ENCODE measurements around the gene JDP2.

Gene JDP2

DNA sequence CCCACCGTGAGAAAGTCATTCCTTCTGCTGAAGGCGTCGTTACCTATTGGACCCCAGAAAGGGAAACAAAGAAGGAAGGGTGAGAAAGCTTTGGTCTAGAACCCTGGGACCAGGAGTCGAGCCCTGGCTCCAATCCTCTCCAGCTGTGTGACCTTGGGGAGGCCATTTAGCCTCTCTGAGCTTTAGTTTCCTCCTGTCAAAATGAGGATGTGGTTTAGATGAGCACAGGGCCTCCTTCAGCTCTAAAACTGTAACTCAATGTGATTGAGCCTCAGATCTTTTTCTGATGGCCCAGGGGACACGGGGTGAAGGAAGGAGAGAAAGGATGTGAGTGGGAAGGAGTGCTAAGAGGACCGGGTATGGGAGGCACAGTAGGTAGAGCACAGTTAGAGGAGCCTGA lies 7.7 kb downstream of the JDP2 start:
- no peak overlapping the region for H3K4me3 ChIP-seq (ENCODE audit: low read depth, low read length)

GRCh38 chr14:75437201-75438143 lies 9.7 kb downstream of the JDP2 start:
- no peak overlapping the region for H3K4me3 ChIP-seq (ENCODE audit: low read depth, low read length)

DNA sequence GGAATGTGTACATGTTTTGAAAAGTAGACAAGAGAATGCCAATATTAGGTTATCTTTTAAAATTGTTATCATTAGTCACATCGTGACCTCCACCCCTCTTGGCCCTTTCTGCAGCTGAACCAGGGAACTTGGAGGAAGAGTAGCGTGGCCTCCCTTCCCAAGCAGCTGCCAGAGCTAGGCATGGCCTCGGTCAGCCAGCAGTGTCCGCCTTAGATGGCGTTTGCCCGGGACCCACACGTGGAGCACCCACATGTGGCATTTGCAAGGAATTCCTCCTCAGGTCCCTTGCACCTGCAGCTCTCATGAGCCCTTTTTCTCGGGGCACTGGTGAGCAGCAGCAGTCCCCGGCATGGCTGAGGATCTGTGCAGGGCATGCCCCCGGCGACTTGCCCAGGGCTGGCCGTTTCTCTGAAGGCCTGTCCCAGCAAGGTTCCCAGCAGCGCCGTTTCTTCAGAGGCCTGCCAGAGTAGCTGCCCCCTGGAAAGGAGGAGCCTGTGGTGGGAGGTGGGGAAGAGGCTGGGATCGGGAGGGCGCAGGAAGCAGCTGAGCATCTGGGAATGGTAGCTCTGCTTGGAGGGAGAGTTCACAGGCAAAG lies 10.8 kb downstream of the JDP2 start:
- H3K4me3 ChIP-seq (ENCODE audit: low read depth, low read length): no peak overlapping the region

GRCh38 chr14:75439989-75440388 lies 12.2 kb downstream of the JDP2 start:
- no peak overlapping the region for H3K4me3 ChIP-seq (ENCODE audit: low read depth, low read length)

DNA sequence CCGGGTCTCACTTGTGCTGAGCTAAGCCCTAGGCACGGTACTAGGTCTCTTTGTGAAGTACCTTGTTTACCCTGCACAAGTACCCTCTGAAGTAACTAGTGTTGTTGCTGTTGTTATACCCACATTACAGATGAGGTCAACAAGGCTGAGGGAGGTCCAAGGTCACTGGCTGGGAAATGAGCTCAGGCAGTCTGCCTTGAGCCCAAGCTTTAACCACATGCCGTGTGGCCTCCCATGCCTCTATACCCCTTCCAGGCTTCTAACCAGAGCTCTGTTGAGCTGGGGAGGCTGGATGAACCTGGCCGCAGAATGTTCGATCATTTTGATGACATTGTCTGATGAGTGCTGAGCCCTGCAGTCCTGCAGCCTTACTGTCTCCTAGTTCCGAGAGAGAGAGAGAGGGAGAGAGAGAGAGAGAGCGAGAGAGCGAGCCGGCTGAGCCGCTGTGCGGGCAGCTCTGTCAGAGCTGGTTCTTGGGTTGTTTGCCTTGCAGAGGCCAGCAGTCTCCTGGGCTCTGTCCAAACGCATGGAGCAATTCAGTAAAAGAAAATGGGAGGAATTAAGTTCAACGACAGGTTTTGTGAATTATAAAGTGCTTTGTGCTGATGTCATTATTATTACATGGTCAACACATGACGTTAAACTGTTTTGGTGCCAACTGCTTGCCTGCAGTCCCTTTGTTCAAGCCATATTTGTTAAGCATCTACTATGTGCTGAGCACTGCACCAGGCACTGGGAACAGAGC lies 13.1 kb downstream of the JDP2 start:
- no peak overlapping the region for H3K4me3 ChIP-seq (ENCODE audit: low read depth, low read length)

DNA sequence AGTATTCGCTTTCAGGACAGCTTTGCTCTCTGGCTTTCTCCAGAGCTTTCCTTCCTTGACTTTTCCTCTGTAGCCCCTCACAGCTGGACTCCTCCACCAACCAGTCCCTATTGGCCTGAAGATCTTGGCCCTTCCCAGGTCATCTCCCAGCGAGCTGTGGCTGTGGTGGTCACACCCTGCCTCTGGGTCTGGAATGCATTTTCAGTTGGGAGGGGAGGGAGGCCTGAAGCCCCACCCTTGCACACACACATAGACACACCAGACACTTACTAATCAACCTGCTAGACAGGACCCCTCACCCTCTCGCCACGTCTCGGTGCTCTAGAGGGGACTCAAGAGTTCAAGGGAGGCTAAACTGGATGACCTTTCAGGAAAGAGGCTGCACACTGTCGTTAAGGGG lies 13.9 kb downstream of the JDP2 start:
- no peak overlapping the region for H3K4me3 ChIP-seq (ENCODE audit: low read depth, low read length)

GRCh38 chr14:75442166-75442565 lies 14.3 kb downstream of the JDP2 start:
- H3K4me3 ChIP-seq (ENCODE audit: low read depth, low read length): no peak overlapping the region

DNA sequence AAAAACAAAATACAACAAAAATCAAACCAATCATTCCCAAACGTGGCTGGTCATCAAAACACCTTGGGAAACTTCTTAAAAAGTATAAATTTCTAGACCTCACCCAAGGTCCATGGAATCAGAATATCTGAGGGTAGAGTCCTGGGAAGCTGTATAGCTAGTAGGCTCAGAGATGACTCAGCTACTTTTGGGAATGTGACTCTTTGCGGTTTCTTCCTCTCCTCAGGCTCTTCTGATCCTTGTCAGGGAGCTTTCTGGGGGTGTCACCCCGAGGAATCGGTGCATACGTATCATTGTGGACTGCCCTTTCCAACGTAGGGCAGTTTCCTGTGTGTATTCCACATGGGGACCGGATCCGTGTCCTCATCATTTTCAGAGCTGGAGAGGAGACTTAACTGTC lies 14.8 kb downstream of the JDP2 start:
- H3K4me3 ChIP-seq (ENCODE audit: low read depth, low read length): no peak overlapping the region

DNA sequence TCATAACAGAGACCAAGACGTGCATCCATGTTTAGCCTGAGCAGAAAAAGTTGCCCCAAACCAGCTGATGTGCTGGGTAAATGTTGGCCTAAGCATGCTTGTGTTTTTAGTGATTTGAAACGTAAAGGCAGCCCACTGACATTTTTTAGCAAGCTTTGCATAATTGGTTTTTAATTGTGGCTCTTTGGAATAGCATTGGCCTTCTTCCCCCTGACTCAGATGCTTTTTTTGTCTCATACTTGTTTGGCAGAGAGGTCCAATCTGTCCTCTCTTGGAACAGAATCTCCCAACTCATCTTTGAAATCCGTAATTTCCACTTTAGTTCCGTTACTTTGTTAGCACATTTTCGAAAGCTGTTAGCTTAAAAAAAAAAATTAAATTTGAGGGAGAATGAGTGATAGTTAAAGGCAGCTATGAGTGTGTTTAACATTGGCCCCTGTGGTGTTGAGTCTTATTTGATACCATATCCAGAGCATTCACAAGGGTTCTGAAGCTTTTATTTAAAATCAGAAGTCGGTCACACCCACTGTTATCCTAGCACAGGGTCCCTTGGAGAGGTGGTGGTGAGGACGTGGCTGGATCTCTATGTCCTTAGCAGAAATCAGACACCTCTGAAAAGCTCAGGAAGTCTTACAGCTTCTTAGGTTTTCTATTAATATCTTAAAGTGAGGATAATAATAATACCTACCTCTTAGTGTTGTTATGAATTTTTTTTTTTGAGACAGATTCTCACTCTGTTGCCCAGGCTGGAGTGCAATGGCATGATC lies 15.6 kb downstream of the JDP2 start:
- H3K4me3 ChIP-seq (ENCODE audit: low read depth, low read length): no peak overlapping the region

- H3K4me3 ChIP-seq (ENCODE audit: low read depth, low read length): no peak overlapping the region
Measured at GRCh38 chr14:75445236-75445635, 17.4 kb downstream of the JDP2 start.

DNA sequence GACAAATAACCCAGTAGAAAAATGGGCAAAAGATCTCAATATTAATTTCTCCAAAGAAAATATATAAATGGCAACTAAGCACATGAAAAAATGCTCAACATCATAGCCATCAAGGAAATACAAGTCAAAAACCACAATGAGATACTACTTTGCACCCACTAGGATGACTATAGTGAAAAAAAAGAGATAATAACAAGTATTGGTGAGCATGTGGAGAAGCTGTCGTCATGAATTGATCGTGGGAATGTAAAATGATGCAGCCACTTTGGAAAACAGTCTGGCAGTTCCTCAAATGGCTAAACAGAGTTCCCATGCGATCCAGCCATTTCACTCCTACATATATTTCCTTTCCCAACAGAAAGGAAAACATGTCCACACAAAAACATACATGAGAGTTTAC lies 18.1 kb downstream of the JDP2 start:
- no peak overlapping the region for H3K4me3 ChIP-seq (ENCODE audit: low read depth, low read length)

DNA sequence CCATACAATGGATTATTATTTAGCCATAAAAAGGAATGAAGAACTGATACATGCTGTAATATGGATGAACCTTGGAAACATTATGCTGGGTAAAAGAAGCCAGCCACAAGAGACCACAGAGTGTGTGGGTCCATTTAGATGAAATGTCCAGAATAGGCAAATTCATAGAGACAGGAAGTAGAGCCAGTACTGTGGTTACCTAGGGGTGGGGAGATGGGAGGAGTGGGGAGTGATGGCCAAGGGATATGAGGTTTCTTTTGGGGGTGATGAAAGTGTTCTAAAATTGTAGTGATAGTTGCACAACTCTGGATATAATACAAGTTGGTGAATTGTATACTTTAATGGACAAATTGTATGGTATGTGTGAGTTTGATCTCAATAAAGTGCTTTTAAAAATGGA lies 18.6 kb downstream of the JDP2 start:
- H3K4me3 ChIP-seq (ENCODE audit: low read depth, low read length): no peak overlapping the region

GRCh38 chr14:75448209-75448608 lies 20.4 kb downstream of the JDP2 start:
- H3K4me3 ChIP-seq (ENCODE audit: low read depth, low read length): no peak overlapping the region

- H3K4me3 ChIP-seq (ENCODE audit: low read depth, low read length): no peak overlapping the region
Measured at GRCh38 chr14:75449036-75449435, 21.2 kb downstream of the JDP2 start.

DNA sequence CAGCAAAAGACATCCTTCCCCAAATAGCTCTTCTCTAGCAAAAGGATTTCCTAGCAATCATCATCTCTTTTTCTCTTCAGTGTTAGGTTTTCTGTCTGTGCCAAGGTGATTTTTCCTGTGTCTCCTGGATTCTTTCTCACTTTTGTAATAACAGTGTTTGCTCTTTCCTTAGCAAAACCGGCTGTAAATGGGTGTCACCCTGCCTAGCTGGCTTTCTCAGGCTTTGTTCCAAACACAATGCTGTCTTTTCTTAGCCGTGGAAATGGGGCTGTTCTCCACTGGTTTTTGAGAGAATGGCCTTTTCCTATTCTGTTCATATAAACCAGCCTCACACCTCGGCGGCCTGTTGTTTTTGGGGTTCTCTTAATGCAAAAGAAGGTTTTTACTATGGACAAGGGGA lies 21.9 kb downstream of the JDP2 start:
- no peak overlapping the region for H3K4me3 ChIP-seq (ENCODE audit: low read depth, low read length)

- H3K4me3 ChIP-seq (ENCODE audit: low read depth, low read length): no peak overlapping the region
Measured at GRCh38 chr14:75450381-75451276, 22.8 kb downstream of the JDP2 start.

DNA sequence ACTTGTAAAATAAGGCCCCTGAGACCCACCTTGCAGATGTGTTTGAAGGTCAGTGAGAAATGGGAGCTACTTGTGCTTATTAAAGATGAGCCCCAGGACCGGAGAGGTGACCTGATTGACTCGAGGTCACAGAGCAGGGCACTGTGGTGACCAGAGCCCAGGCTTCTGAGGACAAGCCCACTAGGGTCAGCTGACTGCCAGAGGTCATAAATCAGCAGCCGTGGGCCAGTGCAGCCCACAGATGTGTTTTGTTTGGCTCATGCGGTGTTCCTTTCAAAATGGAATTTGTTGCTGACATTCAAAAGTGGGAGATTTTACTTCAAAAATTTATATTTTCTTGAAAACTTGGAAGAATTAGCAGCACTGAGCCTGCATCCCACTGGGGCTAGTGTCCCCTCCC lies 24.5 kb downstream of the JDP2 start:
- H3K4me3 ChIP-seq (ENCODE audit: low read depth, low read length): no peak overlapping the region

- no peak overlapping the region for H3K4me3 ChIP-seq (ENCODE audit: low read depth, low read length)
Measured at GRCh38 chr14:75452900-75453816, 25.3 kb downstream of the JDP2 start.

GRCh38 chr14:75453817-75454434 lies 26.1 kb downstream of the JDP2 start:
- H3K4me3 ChIP-seq (ENCODE audit: low read depth, low read length): no peak overlapping the region

Data from iPS-11a (cell line).